ENCODE results near the gene SLC2A4RG. TPM values are rescaled to one million over a fixed set of nuclear protein-coding genes. Genes with fewer than 3 reads are reported as not detected.
"Not testable (repeated sequence)": the region's sequence is repeated elsewhere in the genome, so short reads cannot be mapped to it uniquely, and the experiment has no call there.

Gene SLC2A4RG
- total RNA-seq, 1 donor from 2014 or later: 65.6 TPM

DNA sequence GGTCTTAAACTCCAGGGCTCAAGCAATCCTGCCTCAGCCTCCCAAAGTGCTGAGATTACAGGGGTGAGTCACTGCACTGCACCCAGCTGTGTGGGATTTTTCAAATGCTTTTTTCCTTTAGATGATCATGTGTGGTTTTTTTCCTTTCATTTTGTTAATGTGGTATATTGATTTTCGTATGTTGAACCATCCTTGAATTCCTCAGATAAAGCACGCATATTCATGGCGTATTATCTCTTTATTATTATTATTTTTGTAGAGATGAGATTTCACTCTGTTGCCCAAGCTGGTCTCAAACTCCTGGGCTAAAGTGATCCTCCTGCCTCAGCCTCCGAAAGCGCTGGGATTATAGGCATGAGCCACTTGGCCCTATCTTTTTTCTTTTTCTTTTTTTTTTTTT, 24.7 kb upstream of the SLC2A4RG start:
- H3K27me3 Mint-ChIP-seq (ENCODE audit: low read depth, unreplicated experiment): no peaks in the 10 kb centered on the region
- FAIRE-seq: no peak
- Histone ChIP-seq H3K9me3 (ENCODE audit: insufficient read depth, low read depth, low read length) (peaks cover 4% of the 10 kb centered on the region), H2AFZ (ENCODE audit: low read depth, low read length) (no peak overlapping the region), H3K4me2 (ENCODE audit: low read length) (no peak overlapping the region), H3K4me3 (ENCODE audit: insufficient read depth, low read depth, low read length) (no peak overlapping the region), H3K9ac (ENCODE audit: low read length) (no peak overlapping the region), H3K27me3 (ENCODE audit: insufficient read depth, low read length) (no peaks in the 10 kb centered on the region), H4K20me1 (ENCODE audit: insufficient read depth, low read length) (peaks cover 48% of the 10 kb centered on the region), H3K27ac (ENCODE audit: low read depth, low read length) (no peak overlapping the region), H3K36me3 (ENCODE audit: insufficient read depth, low read length) (peaks cover 17% of the 10 kb centered on the region), H3K4me1 (ENCODE audit: insufficient read depth, low read length) (no peaks in the 10 kb centered on the region), H3K79me2 (ENCODE audit: insufficient read depth, low read length) (peaks cover 94% of the 10 kb centered on the region)
- no peak overlapping the region for H3K27ac Mint-ChIP-seq (ENCODE audit: unreplicated experiment)
- TF ChIP-seq, protein P1, sequence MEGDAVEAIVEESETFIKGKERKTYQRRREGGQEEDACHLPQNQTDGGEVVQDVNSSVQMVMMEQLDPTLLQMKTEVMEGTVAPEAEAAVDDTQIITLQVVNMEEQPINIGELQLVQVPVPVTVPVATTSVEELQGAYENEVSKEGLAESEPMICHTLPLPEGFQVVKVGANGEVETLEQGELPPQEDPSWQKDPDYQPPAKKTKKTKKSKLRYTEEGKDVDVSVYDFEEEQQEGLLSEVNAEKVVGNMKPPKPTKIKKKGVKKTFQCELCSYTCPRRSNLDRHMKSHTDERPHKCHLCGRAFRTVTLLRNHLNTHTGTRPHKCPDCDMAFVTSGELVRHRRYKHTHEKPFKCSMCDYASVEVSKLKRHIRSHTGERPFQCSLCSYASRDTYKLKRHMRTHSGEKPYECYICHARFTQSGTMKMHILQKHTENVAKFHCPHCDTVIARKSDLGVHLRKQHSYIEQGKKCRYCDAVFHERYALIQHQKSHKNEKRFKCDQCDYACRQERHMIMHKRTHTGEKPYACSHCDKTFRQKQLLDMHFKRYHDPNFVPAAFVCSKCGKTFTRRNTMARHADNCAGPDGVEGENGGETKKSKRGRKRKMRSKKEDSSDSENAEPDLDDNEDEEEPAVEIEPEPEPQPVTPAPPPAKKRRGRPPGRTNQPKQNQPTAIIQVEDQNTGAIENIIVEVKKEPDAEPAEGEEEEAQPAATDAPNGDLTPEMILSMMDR (IDR thresholded peaks at IDR 0.05; ENCODE audit: insufficient read depth, low read depth, low read length): no peak
- no peak for TF ChIP-seq EZH2 (IDR thresholded peaks at IDR 0.05; ENCODE audit: insufficient read depth, low read length)
- no peak overlapping the region for H3K4me3 Mint-ChIP-seq (ENCODE audit: unreplicated experiment)
- peaks cover 13% of the 10 kb centered on the region for H3K9me3 Mint-ChIP-seq (ENCODE audit: unreplicated experiment)
- H3K36me3 Mint-ChIP-seq (ENCODE audit: low read depth, unreplicated experiment): peaks cover 26% of the 10 kb centered on the region
- no peak for DNase-seq (ENCODE audit: low read depth)
- H3K4me1 Mint-ChIP-seq (ENCODE audit: low read depth, unreplicated experiment): peaks cover 3% of the 10 kb centered on the region

DNA sequence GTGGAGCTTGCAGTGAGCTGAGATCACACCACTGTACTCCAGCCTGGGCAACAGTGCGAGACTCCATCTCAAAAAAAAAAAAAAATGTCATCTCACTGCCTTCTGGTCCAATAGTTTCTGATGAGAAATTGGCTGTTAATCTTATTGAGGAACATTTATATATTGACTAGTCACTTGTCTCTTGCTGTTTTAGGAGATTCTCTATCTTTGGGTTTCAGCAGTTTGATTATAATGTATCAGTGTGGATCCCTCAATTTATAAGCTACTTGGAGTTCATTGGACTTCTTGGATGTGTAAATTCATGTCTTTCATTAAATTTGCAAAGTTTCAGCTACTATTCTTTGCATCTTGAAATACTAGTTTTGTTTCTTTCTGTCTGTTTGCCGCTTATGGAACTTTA, 20.6 kb upstream of the SLC2A4RG start:
- no peaks in the 10 kb centered on the region for H3K27me3 ChIP-seq (ENCODE audit: insufficient read depth, low read length)
- FAIRE-seq (no peak), DNase-seq (ENCODE audit: low read depth) (no peak)
- H3K27ac ChIP-seq (ENCODE audit: low read depth, low read length): no peak overlapping the region
- peaks cover 6% of the 10 kb centered on the region for H3K36me3 ChIP-seq (ENCODE audit: insufficient read depth, low read length)
- H3K79me2 ChIP-seq (ENCODE audit: insufficient read depth, low read length): peaks cover 72% of the 10 kb centered on the region
- H3K4me3 ChIP-seq (ENCODE audit: insufficient read depth, low read depth, low read length): no peak overlapping the region
- Mint-ChIP-seq H3K9me3 (ENCODE audit: unreplicated experiment) (peaks cover 6% of the 10 kb centered on the region), H3K4me3 (ENCODE audit: unreplicated experiment) (no peak overlapping the region), H3K27ac (ENCODE audit: unreplicated experiment) (no peak overlapping the region), H3K36me3 (ENCODE audit: low read depth, unreplicated experiment) (peaks cover 16% of the 10 kb centered on the region), H3K4me1 (ENCODE audit: low read depth, unreplicated experiment) (no peaks in the 10 kb centered on the region), H3K27me3 (ENCODE audit: low read depth, unreplicated experiment) (no peaks in the 10 kb centered on the region)
- no peak overlapping the region for H3K4me2 ChIP-seq (ENCODE audit: low read length)
- TF ChIP-seq, protein P1 (IDR thresholded peaks at IDR 0.05; ENCODE audit: insufficient read depth, low read depth, low read length): no peak
- TF ChIP-seq EZH2 (IDR thresholded peaks at IDR 0.05; ENCODE audit: insufficient read depth, low read length): no peak
- no peak overlapping the region for H2AFZ ChIP-seq (ENCODE audit: low read depth, low read length)
- no peak overlapping the region for H3K9ac ChIP-seq (ENCODE audit: low read length)
- no peaks in the 10 kb centered on the region for H3K4me1 ChIP-seq (ENCODE audit: insufficient read depth, low read length)
- peaks cover 36% of the 10 kb centered on the region for H4K20me1 ChIP-seq (ENCODE audit: insufficient read depth, low read length)
- peaks cover 4% of the 10 kb centered on the region for H3K9me3 ChIP-seq (ENCODE audit: insufficient read depth, low read depth, low read length)

DNA sequence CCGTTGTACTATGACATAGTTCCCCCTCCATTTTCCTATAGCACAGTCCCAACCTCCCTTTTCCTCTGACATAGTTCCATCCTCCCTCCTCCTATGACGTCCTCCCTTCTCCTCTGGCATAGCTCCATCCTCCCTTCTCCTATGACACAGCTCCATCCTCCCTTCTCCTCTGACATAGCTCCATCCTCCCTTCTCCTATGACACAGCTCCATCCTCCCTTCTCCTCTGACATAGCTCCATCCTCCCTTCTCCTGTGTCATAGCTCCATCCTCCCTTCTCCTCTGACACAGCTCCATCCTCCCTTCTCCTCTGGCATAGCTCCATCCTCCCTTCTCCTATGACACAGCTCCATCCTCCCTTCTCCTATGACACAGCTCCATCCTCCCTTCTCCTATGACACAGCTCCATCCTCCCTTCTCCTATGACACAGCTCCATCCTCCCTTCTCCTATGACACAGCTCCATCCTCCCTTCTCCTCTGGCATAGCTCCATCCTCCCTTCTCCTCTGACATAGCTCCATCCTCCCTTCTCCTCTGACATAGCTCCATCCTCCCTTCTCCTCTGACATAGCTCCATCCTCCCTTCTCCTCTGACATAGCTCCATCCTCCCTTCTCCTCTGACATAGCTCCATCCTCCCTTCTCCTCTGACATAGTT, 16.5 kb upstream of the SLC2A4RG start:
- not testable (repeated sequence) for DNase-seq (ENCODE audit: low read depth); H3K4me2 ChIP-seq (ENCODE audit: low read length); H3K27ac ChIP-seq (ENCODE audit: low read depth, low read length); H3K27ac Mint-ChIP-seq (ENCODE audit: unreplicated experiment); H3K4me1 Mint-ChIP-seq (ENCODE audit: low read depth, unreplicated experiment); H2AFZ ChIP-seq (ENCODE audit: low read depth, low read length); H3K9me3 Mint-ChIP-seq (ENCODE audit: unreplicated experiment); H3K9me3 ChIP-seq (ENCODE audit: insufficient read depth, low read depth, low read length); H3K36me3 ChIP-seq (ENCODE audit: insufficient read depth, low read length); H3K4me1 ChIP-seq (ENCODE audit: insufficient read depth, low read length); H3K27me3 Mint-ChIP-seq (ENCODE audit: low read depth, unreplicated experiment); FAIRE-seq; H3K9ac ChIP-seq (ENCODE audit: low read length); H3K27me3 ChIP-seq (ENCODE audit: insufficient read depth, low read length); H3K4me3 ChIP-seq (ENCODE audit: insufficient read depth, low read depth, low read length); H3K4me3 Mint-ChIP-seq (ENCODE audit: unreplicated experiment)
- Histone ChIP-seq H4K20me1 (ENCODE audit: insufficient read depth, low read length) (peaks cover 28% of the 10 kb centered on the region), H3K79me2 (ENCODE audit: insufficient read depth, low read length) (peaks cover 56% of the 10 kb centered on the region)
- peaks cover 12% of the 10 kb centered on the region for H3K36me3 Mint-ChIP-seq (ENCODE audit: low read depth, unreplicated experiment)

DNA sequence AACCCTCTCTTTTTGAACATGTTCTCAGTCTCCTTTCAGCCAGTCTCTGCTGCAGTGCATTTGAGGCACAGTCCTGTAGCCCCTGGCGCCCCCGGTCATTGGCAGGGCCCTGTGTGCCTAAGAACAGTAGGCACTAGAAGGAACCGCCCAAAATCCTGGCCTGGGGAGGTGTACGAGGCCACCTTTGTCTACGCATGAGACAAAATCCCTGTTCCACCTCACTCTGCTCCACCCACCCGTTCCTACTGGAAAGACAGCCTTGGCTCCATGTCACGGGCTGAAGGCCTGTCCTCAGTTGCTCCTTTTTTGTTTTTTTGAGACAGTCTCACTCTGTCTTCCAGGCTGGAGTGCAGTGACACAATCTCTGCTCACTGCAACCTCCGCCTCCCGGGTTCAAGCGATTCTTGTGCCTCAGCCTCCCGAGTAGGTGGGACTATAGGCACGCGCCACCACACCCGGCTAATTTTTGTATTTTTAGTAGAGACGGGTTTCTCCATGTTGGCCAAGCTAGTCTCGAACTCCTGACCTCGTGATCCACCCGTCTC, 9.3 kb upstream of the SLC2A4RG start:
- Histone ChIP-seq H4K20me1 (ENCODE audit: insufficient read depth, low read length) (peaks cover 58% of the 10 kb centered on the region), H3K79me2 (ENCODE audit: insufficient read depth, low read length) (peaks cover 68% of the 10 kb centered on the region)
- H3K9me3 Mint-ChIP-seq (ENCODE audit: unreplicated experiment); H3K9ac ChIP-seq (ENCODE audit: low read length); H3K4me2 ChIP-seq (ENCODE audit: low read length); H3K27ac ChIP-seq (ENCODE audit: low read depth, low read length); H3K27me3 ChIP-seq (ENCODE audit: insufficient read depth, low read length); H3K4me3 ChIP-seq (ENCODE audit: insufficient read depth, low read depth, low read length); H2AFZ ChIP-seq (ENCODE audit: low read depth, low read length); H3K27me3 Mint-ChIP-seq (ENCODE audit: low read depth, unreplicated experiment); DNase-seq (ENCODE audit: low read depth); H3K27ac Mint-ChIP-seq (ENCODE audit: unreplicated experiment); H3K4me1 ChIP-seq (ENCODE audit: insufficient read depth, low read length); H3K4me3 Mint-ChIP-seq (ENCODE audit: unreplicated experiment); H3K36me3 ChIP-seq (ENCODE audit: insufficient read depth, low read length); FAIRE-seq; H3K9me3 ChIP-seq (ENCODE audit: insufficient read depth, low read depth, low read length): not testable (repeated sequence)
- peaks cover 10% of the 10 kb centered on the region for H3K4me1 Mint-ChIP-seq (ENCODE audit: low read depth, unreplicated experiment)
- H3K36me3 Mint-ChIP-seq (ENCODE audit: low read depth, unreplicated experiment): peaks cover 18% of the 10 kb centered on the region
